SK-N-SH (cell line): ENCODE data around the gene OGFRL1. TPM values are rescaled to one million over a fixed set of nuclear protein-coding genes. Genes with fewer than 3 reads are reported as not detected.

Source experiments
- CTCF ChIA-PET: fragments of 300-600, 350-600 bp; formaldehyde crosslinking; extraction: SDS; loops from one replicate; lab custom pipeline; 2021; lab: Yijun Ruan, JAX
- POLR2A ChIA-PET: fragments of 350-600 bp; sonication (Branson Sonifier 250); formaldehyde crosslinking; extraction: SDS; loops from one replicate; lab custom pipeline; 2020; ENCODE audit warnings: antibody characterized with exemption, inconsistent platforms; lab: Yijun Ruan, JAX
- DNase-seq: peaks from one replicate; pipeline ENCODE4 v3.0.0; 2012
- H2AFZ ChIP-seq: fragments of 200-600 bp; sonication (generic); 2 replicates; pipeline ENCODE4 v1.8.1; 2016; ENCODE audit warnings: antibody characterized with exemption, mild to moderate bottlenecking, low read depth
- H3F3A ChIP-seq: fragments of 200-600 bp; sonication (generic); replicated peaks from 2 replicates; pipeline ENCODE3; 2016; ENCODE audit warnings: antibody characterized with exemption, mild to moderate bottlenecking; ENCODE audit not compliant: insufficient read depth
- H3K27ac ChIP-seq, 2 experiments: fragments of 200-500 bp in 1 of 2; fragments of 200-600 bp in 1 of 2; sonication (Bioruptor generic) in 1 of 2; sonication (generic), shearing (Covaris generic) in 1 of 2; 2 replicates each; pipeline versions ENCODE4 v1.5.1 to v1.6.1; 2014 to 2016; ENCODE audit warnings: low read depth in 2 of 2, inconsistent platforms in 1 of 2, low read length in 1 of 2, mild to moderate bottlenecking in 1 of 2, mixed read lengths in 1 of 2
- H3K27me3 ChIP-seq: fragments of 200-600 bp; sonication (generic), shearing (Covaris generic); 2 replicates; pipeline ENCODE4 v1.6.1; 2016; ENCODE audit warnings: mixed run types; ENCODE audit not compliant: insufficient read depth
- H3K36me3 ChIP-seq, 2 experiments: fragments of 200-500 bp in 1 of 2; fragments of 200-600 bp in 1 of 2; sonication (Bioruptor generic) in 1 of 2; sonication (generic) in 1 of 2; replicated peaks in 1 of 2; 2 replicates each; pipeline versions ENCODE3 to v1.5.1; 2014 to 2016; ENCODE audit warnings: low read length in 1 of 2, mild to moderate bottlenecking in 1 of 2; ENCODE audit not compliant: insufficient read depth in 2 of 2, control insufficient read depth in 1 of 2
- H3K4me1 ChIP-seq, 2 experiments: fragments of 200-500 bp in 1 of 2; fragments of 200-600 bp in 1 of 2; sonication (Bioruptor generic) in 1 of 2; sonication (generic), shearing (Covaris generic) in 1 of 2; 2 replicates each; pipeline versions ENCODE4 v1.5.1 to v1.6.1; 2014 to 2016; ENCODE audit warnings: low read depth in 1 of 2, low read length in 1 of 2, mixed run types in 1 of 2; ENCODE audit not compliant: insufficient read depth in 2 of 2, control insufficient read depth in 1 of 2
- H3K4me2 ChIP-seq: fragments of 200-600 bp; sonication (generic), shearing (Covaris generic); 2 replicates; pipeline ENCODE4 v1.6.1; 2017; ENCODE audit warnings: mixed run types
- H3K4me3 ChIP-seq, 2 experiments: fragments of 200-500 bp in 1 of 2; fragments of 200-600 bp in 1 of 2; sonication (Bioruptor generic) in 1 of 2; sonication (generic), shearing (Covaris generic) in 1 of 2; 2 replicates each; pipeline versions ENCODE4 v1.5.1 to v1.8.1; 2014 to 2016; ENCODE audit warnings: low read depth in 2 of 2, inconsistent platforms in 1 of 2, low read length in 1 of 2, mild to moderate bottlenecking in 1 of 2, mixed read lengths in 1 of 2, moderate library complexity in 1 of 2
- H3K79me2 ChIP-seq: fragments of 200-600 bp; sonication (generic); 2 replicates; pipeline ENCODE4 v1.8.1; 2017; ENCODE audit warnings: mild to moderate bottlenecking; ENCODE audit not compliant: insufficient read depth
- H3K9ac ChIP-seq: fragments of 200-600 bp; sonication (generic); 2 replicates; pipeline ENCODE4 v1.6.1; 2017; ENCODE audit warnings: mixed run types
- H3K9me2 ChIP-seq: fragments of 200-600 bp; sonication (generic); 2 replicates; pipeline ENCODE4 v1.6.1; 2017; ENCODE audit warnings: mixed run types
- H3K9me3 ChIP-seq: fragments of 200-600 bp; sonication (generic); 2 replicates; pipeline ENCODE4 v1.6.1; 2017; ENCODE audit warnings: mixed run types, mild to moderate bottlenecking, moderate library complexity
- H4K20me1 ChIP-seq: fragments of 200-600 bp; sonication (generic); 2 replicates; pipeline ENCODE4 v1.6.1; 2017; ENCODE audit warnings: mild to moderate bottlenecking, mixed run types; ENCODE audit not compliant: insufficient read depth
- MEF2A ChIP-seq: IDR thresholded peaks from 2 replicates; pipeline ENCODE4 v1.4.0; 2012; ENCODE audit warnings: low read depth, borderline replicate concordance
- MXI1 ChIP-seq: IDR thresholded peaks from 2 replicates; pipeline ENCODE4 v1.6.1; 2012; ENCODE audit warnings: mild to moderate bottlenecking, low read depth, low read length, improper control_type of control experiment
- NFIC ChIP-seq: IDR thresholded peaks from 2 replicates; pipeline ENCODE4 v1.4.0; 2012; ENCODE audit warnings: borderline replicate concordance
- NRF1 ChIP-seq: IDR thresholded peaks from 2 replicates; pipeline ENCODE4 v1.6.1; 2012; ENCODE audit warnings: low read depth, mild to moderate bottlenecking, low read length
- POLR2AphosphoS5 ChIP-seq: IDR thresholded peaks from 2 replicates; pipeline ENCODE4 v1.6.1; 2012; ENCODE audit warnings: low read depth, low read length
- RAD21 ChIP-seq: IDR thresholded peaks from 2 replicates; pipeline ENCODE4 v1.6.1; 2012; ENCODE audit warnings: mild to moderate bottlenecking, low read length
- SMC3 ChIP-seq: IDR thresholded peaks from 2 replicates; pipeline ENCODE4 v1.6.1; 2012; ENCODE audit warnings: low read depth, low read length, improper control_type of control experiment
- TAF1 ChIP-seq: IDR thresholded peaks from 2 replicates; pipeline ENCODE4 v1.6.1; 2012; ENCODE audit warnings: low read depth, mild to moderate bottlenecking, low read length, moderate library complexity, borderline replicate concordance
- USF1 ChIP-seq: IDR thresholded peaks from 2 replicates; pipeline ENCODE4 v1.4.0; 2012; ENCODE audit warnings: low read depth, borderline replicate concordance
- ZBTB33 ChIP-seq: IDR thresholded peaks from 2 replicates; pipeline ENCODE4 v1.4.0; 2012; ENCODE audit warnings: low read depth, borderline replicate concordance
- WGBS: methylation state at CpG from one replicate; pipeline ENCODE4 v1.1.6; 2017; ENCODE audit warnings: low lambda C conversion rate; 5-methylcytosine and 5-hydroxymethylcytosine counted together
- polyA plus RNA-seq, 3 experiments: library from polyadenylated mRNA; depleted of rRNA; stranded (reverse); fragments of >200 nt; gene quantifications; 2 replicates each; pipeline ENCODE4 v1.2.3, GENCODE V29; 2012
- TF ChIP-seq, protein P1 (sequence below): IDR thresholded peaks from 2 replicates; pipeline ENCODE4; 2012
- TF ChIP-seq, protein P2 (sequence below): IDR thresholded peaks from 2 replicates; pipeline ENCODE4 v1.4.0; 2012; ENCODE audit warnings: low read depth
- TF ChIP-seq, protein P3 (sequence below): fragments of 150-350 bp; IDR thresholded peaks from 2 replicates; pipeline ENCODE4 v1.6.1; 2017; ENCODE audit warnings: antibody characterized with exemption, low read length, low read depth, borderline replicate concordance
- TF ChIP-seq, protein P4 (sequence below): IDR thresholded peaks from 2 replicates; pipeline ENCODE4 v1.6.1; 2012; ENCODE audit warnings: mild to moderate bottlenecking, low read depth, low read length, moderate library complexity

Gene OGFRL1
- polyA plus RNA-seq, 1 of the 3 experiments (the other 2 are of a cell fraction): 2.4 TPM

- ChIA-PET POLR2A (no interaction called here), CTCF (no interaction called here)
- H3K4me2 ChIP-seq: no peak overlapping the region
- H3K9ac ChIP-seq: no peak overlapping the region
- H3K9me3 ChIP-seq: no peaks in the 10 kb centered on the region
- no peaks in the 10 kb centered on the region for H3K4me1 ChIP-seq
- H3K27ac ChIP-seq: no peak overlapping the region
- TF ChIP-seq SMC3 (no peak), NRF1 (no peak), MXI1 (no peak), TAF1 (no peak), MEF2A (no peak), ZBTB33 (no peak), USF1 (no peak), POLR2AphosphoS5 (no peak), RAD21 (no peak), NFIC (no peak)
- TF ChIP-seq, protein P1, sequence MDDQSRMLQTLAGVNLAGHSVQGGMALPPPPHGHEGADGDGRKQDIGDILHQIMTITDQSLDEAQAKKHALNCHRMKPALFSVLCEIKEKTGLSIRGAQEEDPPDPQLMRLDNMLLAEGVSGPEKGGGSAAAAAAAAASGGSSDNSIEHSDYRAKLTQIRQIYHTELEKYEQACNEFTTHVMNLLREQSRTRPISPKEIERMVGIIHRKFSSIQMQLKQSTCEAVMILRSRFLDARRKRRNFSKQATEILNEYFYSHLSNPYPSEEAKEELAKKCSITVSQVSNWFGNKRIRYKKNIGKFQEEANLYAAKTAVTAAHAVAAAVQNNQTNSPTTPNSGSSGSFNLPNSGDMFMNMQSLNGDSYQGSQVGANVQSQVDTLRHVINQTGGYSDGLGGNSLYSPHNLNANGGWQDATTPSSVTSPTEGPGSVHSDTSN: no peak
- TF ChIP-seq, protein P2, sequence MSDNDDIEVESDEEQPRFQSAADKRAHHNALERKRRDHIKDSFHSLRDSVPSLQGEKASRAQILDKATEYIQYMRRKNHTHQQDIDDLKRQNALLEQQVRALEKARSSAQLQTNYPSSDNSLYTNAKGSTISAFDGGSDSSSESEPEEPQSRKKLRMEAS: no peak
- TF ChIP-seq, protein P3, sequence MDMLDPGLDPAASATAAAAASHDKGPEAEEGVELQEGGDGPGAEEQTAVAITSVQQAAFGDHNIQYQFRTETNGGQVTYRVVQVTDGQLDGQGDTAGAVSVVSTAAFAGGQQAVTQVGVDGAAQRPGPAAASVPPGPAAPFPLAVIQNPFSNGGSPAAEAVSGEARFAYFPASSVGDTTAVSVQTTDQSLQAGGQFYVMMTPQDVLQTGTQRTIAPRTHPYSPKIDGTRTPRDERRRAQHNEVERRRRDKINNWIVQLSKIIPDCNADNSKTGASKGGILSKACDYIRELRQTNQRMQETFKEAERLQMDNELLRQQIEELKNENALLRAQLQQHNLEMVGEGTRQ: no peak
- H3K9me2 ChIP-seq: no peaks in the 10 kb centered on the region
- H3K36me3 ChIP-seq: no peaks in the 10 kb centered on the region
- H3F3A ChIP-seq: no peaks in the 10 kb centered on the region
- DNase-seq: no peak
- WGBS: 73% methylated on average over 2 of the region's 2 CpGs
- no peaks in the 10 kb centered on the region for H3K79me2 ChIP-seq
- no peak overlapping the region for H3K4me3 ChIP-seq
- H4K20me1 ChIP-seq: no peaks in the 10 kb centered on the region
- H3K27me3 ChIP-seq: no peaks in the 10 kb centered on the region
- no peak overlapping the region for H2AFZ ChIP-seq
These were observed 9.3 kb upstream of the OGFRL1 start for GRCh38 chr6:71279321-71279720.

- ChIA-PET POLR2A (no interaction called here), CTCF (no interaction called here)
- Histone ChIP-seq H3K4me1 (no peaks in the 10 kb centered on the region), H2AFZ (no peak overlapping the region), H3K79me2 (no peaks in the 10 kb centered on the region), H3K9me3 (no peaks in the 10 kb centered on the region), H3K9ac (no peak overlapping the region), H3K27ac (no peak overlapping the region), H3K4me2 (no peak overlapping the region), H3K4me3 (no peak overlapping the region), H3K36me3 (no peaks in the 10 kb centered on the region), H4K20me1 (no peaks in the 10 kb centered on the region), H3K27me3 (no peaks in the 10 kb centered on the region), H3K9me2 (no peaks in the 10 kb centered on the region), H3F3A (no peaks in the 10 kb centered on the region)
- DNase-seq: no peak
- 37% methylated on average over 4 of the region's 4 CpGs for WGBS
- TF ChIP-seq TAF1: no peak
- no peak for TF ChIP-seq ZBTB33
- TF ChIP-seq, protein P4, sequence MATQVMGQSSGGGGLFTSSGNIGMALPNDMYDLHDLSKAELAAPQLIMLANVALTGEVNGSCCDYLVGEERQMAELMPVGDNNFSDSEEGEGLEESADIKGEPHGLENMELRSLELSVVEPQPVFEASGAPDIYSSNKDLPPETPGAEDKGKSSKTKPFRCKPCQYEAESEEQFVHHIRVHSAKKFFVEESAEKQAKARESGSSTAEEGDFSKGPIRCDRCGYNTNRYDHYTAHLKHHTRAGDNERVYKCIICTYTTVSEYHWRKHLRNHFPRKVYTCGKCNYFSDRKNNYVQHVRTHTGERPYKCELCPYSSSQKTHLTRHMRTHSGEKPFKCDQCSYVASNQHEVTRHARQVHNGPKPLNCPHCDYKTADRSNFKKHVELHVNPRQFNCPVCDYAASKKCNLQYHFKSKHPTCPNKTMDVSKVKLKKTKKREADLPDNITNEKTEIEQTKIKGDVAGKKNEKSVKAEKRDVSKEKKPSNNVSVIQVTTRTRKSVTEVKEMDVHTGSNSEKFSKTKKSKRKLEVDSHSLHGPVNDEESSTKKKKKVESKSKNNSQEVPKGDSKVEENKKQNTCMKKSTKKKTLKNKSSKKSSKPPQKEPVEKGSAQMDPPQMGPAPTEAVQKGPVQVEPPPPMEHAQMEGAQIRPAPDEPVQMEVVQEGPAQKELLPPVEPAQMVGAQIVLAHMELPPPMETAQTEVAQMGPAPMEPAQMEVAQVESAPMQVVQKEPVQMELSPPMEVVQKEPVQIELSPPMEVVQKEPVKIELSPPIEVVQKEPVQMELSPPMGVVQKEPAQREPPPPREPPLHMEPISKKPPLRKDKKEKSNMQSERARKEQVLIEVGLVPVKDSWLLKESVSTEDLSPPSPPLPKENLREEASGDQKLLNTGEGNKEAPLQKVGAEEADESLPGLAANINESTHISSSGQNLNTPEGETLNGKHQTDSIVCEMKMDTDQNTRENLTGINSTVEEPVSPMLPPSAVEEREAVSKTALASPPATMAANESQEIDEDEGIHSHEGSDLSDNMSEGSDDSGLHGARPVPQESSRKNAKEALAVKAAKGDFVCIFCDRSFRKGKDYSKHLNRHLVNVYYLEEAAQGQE: no peak
- TF ChIP-seq, protein P1: no peak
These were observed 8.9 kb upstream of the OGFRL1 start for GRCh38 chr6:71279740-71280139.
